Right lobe of liver (tissue), 6 donors: Measurements from ENCODE around the gene TNPO2. TPM values are rescaled to one million over a fixed set of nuclear protein-coding genes. Genes with fewer than 3 reads are reported as not detected.
A peak's percentile ranks its signal among the peaks of the same experiment; 100 is the strongest.

Source experiments
- ATAC-seq, 4 donors: fragments of 200-7000 bp; cut with Tn5 transposase; one replicate each; pipeline ENCODE4 v1.9.1; 2020; ENCODE audit warnings: mild to moderate bottlenecking in 4 of 4, moderate library complexity in 4 of 4
- DNase-seq, 3 donors: peaks; one replicate each; pipeline ENCODE4 v3.0.0-alpha.2; 2020
- H3K27ac ChIP-seq, 3 donors: fragments of 200-600 bp; one replicate each; pipeline ENCODE4 v1.8.0; 2022
- H3K27me3 ChIP-seq, 2 donors: fragments of 200-600 bp; one replicate each; pipeline ENCODE4 v1.8.0; 2022
- H3K36me3 ChIP-seq, 4 donors: fragments of 200-600 bp; sonication (generic) in 1 of 4; one replicate each; pipeline versions ENCODE4 v1.5.1 to v1.8.0; 2017 to 2022; ENCODE audit warnings: control low read depth in 1 of 4
- H3K4me1 ChIP-seq, 4 donors: fragments of 200-600 bp; sonication (generic) in 1 of 4; one replicate each; pipeline versions ENCODE4 v1.5.1 to v1.8.0; 2017 to 2022; ENCODE audit warnings: control low read depth in 1 of 4
- H3K4me3 ChIP-seq, 3 donors: fragments of 200-600 bp; one replicate each; pipeline ENCODE4 v1.8.0; 2022
- H3K9me3 ChIP-seq, 4 donors: fragments of 200-600 bp; sonication (generic) in 1 of 4; one replicate each; pipeline versions ENCODE4 v1.5.1 to v1.8.0; 2017 to 2022; ENCODE audit warnings: control low read depth in 1 of 4
- CTCF ChIP-seq, 4 donors: fragments of 200-600 bp in 3 of 4; fragments of 450-650 bp in 1 of 4; IDR thresholded peaks; one replicate each; pipeline versions ENCODE4 v1.5.1 to v1.8.0; 2016 to 2022; ENCODE audit warnings: antibody characterized with exemption in 4 of 4, mild to moderate bottlenecking in 2 of 4
- POLR2A ChIP-seq: fragments of 450-650 bp; IDR thresholded peaks from one replicate; pipeline ENCODE4 v1.6.1; 2017; ENCODE audit warnings: antibody characterized with exemption, mild to moderate bottlenecking
- WGBS: methylation state at CpG from one replicate; pipeline ENCODE4 v1.1.6; 2018; ENCODE audit warnings: low coverage, low lambda C conversion rate; ENCODE audit not compliant: insufficient coverage; ENCODE audit errors: missing lambda C conversion rate; 5-methylcytosine and 5-hydroxymethylcytosine counted together
- intact Hi-C, 2 donors: fragments of 100-400 bp; cut with DNase I; formaldehyde crosslinking; loops; one replicate each; pipeline versions ENCODE4 v1.11.2 to v1.14.1; 2022
- total RNA-seq, 6 experiments: library from RNA; depleted of rRNA in 2 of 6; stranded (reverse); fragments of >200 nt in 2 of 6; fragmentation: NEBNext Ultra II Directional in 3 of 6; extraction: Animal tissue kit (Norgen Biotek cat#: 25700) in 3 of 6; gene quantifications; one replicate each; pipeline versions ENCODE4 v1.1.0 to v1.2.4, GENCODE V29; 2016 to 2023
- donor health status: DM: no; HTN: yes; CAD: no.
- donor health status: DM: no; HTN: no; CAD: no.
- donor health status: DM: no; HTN: no; CAD: no.
- donor health status: DM: no; HTN: yes; CAD: no.
- donor health status: DM: no; HTN: yes; CAD: no.

TNPO2 gene
- total RNA-seq, 6 experiments from 2014 or later, result 14.8 to 28.7 (median 19.6) TPM

DNA sequence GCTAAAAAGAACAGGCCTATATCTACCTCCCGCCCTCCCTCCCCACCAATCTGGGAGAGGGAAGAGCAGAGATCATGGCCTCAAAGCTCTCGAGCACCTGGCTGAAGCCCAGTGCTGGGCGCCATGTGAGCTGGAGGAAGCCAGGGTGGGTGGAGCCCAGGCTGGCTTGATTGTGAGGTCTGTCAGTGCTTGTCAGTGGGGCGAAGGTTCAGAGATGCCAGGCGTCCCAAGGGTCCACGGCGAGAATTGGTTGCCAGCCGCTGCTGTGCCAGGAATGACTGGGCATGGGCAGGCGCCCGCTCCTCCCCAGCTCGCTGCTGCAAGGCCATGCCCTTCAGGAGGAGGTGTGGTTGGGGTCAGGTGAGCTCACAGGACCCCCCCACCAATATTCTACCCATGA lies 39.4 kb upstream of the TNPO2 start:
- DNase-seq (peak in 2 of 3 donors; percentile 79), ATAC-seq (peak in 3 of 4 donors; percentile 5 to 82 (median 38))
- H3K9me3 ChIP-seq, result no peaks in the 10 kb centered on the region
- H3K36me3 ChIP-seq, result no peaks in the 10 kb centered on the region
- H3K4me1 ChIP-seq, result peaks cover 0 to under 1% (median under 1%) of the 10 kb centered on the region in 4 donors
- intact Hi-C loops, result loop anchor here in 1 of 2 donors (10.0 kb wide), 1 partner anchor 82 kb away; no protein-coding TSS in a partner anchor
- H3K27ac ChIP-seq, result peak overlapping the region in 1 of 3 donors; percentile 65
- H3K27me3 ChIP-seq, result no peaks in the 10 kb centered on the region
- 83% methylated on average over 2 of the region's 11 CpGs for WGBS
- no peak overlapping the region for H3K4me3 ChIP-seq
- TF ChIP-seq CTCF (IDR thresholded peaks at IDR 0.05), result no peak

DNA sequence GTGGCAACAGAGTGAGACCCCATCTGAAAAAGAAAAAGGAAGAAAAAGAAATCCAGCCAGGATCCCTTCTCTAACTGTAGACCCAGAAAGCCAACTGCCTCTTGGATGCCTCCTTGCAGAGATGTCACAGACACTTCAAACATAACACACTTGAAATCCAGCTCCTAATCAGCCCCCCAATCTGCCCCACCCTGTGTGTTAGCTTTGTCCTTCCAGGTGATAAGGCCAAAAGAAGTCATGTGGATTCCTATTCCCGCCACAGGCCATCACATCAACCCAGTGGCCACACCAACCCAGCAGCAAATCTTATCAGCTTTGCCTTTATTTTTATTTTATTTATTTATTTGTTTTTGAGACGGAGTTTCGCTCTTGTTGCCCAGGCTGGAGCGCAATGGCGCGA lies 36.0 kb upstream of the TNPO2 start:
- TF ChIP-seq CTCF (IDR thresholded peaks at IDR 0.05) (no peak), POLR2A (no peak)
- WGBS, result 91% methylated on average over 6 of the region's 6 CpGs
- Histone ChIP-seq H3K9me3 (no peaks in the 10 kb centered on the region), H3K27ac (no peak overlapping the region), H3K27me3 (no peaks in the 10 kb centered on the region), H3K4me3 (no peak overlapping the region), H3K4me1 (peaks cover 0 to 11% (median 3%) of the 10 kb centered on the region in 4 donors), H3K36me3 (no peaks in the 10 kb centered on the region)
- intact Hi-C loops, result loop anchor here in 1 of 2 donors (10.0 kb wide), 2 partner anchors 55 to 85 kb away; no protein-coding TSS in a partner anchor
- DNase-seq, result no peak
- ATAC-seq, result no peak

- Histone ChIP-seq H3K4me1 (peaks cover 0 to 11% (median 3%) of the 10 kb centered on the region in 4 donors), H3K27ac (no peak overlapping the region), H3K9me3 (no peaks in the 10 kb centered on the region), H3K4me3 (peak overlapping the region; percentile 32 to 50 (median 36)), H3K36me3 (no peaks in the 10 kb centered on the region), H3K27me3 (no peaks in the 10 kb centered on the region)
- WGBS, result 26% methylated on average over 6 of the region's 60 CpGs
- peak; percentile 76 to 82 (median 78) for DNase-seq
- intact Hi-C loops, result loop anchor here in 1 of 2 donors (10.0 kb wide), 1 partner anchor 53 kb away; no protein-coding TSS in a partner anchor
- peak; percentile 90 to 96 (median 93) for ATAC-seq
- TF ChIP-seq CTCF (IDR thresholded peaks at IDR 0.05), result peak; percentile 95 to 98 (median 97)
- no peak for TF ChIP-seq POLR2A
Measured at GRCh38 chr19:12757544-12758274, 34.0 kb upstream of the TNPO2 start.

DNA sequence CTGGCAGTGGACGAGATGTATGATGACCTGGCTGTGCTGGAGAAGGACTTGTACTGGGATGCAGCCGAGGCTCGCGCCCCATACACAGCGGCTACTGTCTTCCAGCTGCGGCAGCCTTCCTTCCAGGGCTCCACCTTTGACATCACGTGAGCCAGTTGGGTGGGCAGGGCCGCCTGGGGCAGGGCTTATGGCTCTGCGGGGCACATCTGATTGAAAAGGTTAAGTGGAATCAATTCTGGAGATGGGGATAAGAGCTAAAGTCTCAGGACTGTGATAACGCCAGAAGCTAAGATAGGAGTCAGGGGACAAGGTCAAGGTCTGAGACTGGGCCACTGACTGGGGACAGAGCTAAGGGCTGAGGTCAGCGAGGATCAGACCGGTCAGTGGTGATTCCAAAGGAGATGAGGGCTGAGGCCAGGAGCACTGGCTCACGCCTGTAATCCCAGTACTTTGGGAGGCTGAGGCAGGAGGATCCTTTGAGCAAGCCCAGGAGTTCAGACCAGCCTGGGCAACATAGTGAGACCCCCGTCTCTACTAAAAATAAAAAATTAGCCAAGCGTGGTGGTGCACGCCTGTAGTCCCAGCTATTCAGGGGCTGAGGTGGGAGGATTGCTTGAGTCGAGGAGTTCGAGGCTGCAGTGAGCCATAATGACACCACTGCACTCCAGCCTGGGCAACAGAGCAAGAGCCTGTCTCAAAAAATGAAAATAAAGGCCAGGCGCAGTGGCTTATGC lies 32.6 kb upstream of the TNPO2 start:
- ATAC-seq (no peak), DNase-seq (no peak)
- Histone ChIP-seq H3K27ac (no peak overlapping the region), H3K4me1 (peaks cover 0 to 11% (median 3%) of the 10 kb centered on the region in 4 donors), H3K36me3 (no peaks in the 10 kb centered on the region), H3K4me3 (no peak overlapping the region), H3K27me3 (no peaks in the 10 kb centered on the region), H3K9me3 (no peaks in the 10 kb centered on the region)
- TF ChIP-seq CTCF (IDR thresholded peaks at IDR 0.05), result no peak
- TF ChIP-seq POLR2A, result no peak
- 71% methylated on average over 11 of the region's 19 CpGs for WGBS
- intact Hi-C loops, result loop anchor here in 1 of 2 donors (10.0 kb wide), 1 partner anchor 52 kb away; no protein-coding TSS in a partner anchor
